GM21447 (cell line): ENCODE results near the gene ADA.
"Not testable (repeated sequence)": the region's sequence is repeated elsewhere in the genome, so short reads cannot be mapped to it uniquely, and the experiment has no call there.

ENCODE experiments used
- ATAC-seq: cut with Tn5 transposase; IDR thresholded peaks from one replicate; pipeline ENCODE4 v1.9.1; 2021; ENCODE audit not compliant: unreplicated experiment

Gene ADA

GRCh38 chr20:44678990-44679611, 27.6 kb upstream of the ADA start:
- no peak for ATAC-seq

GRCh38 chr20:44678242-44678641, 26.7 kb upstream of the ADA start:
- no peak for ATAC-seq

GRCh38 chr20:44672318-44672902, 20.9 kb upstream of the ADA start:
- ATAC-seq: not testable (repeated sequence)

DNA sequence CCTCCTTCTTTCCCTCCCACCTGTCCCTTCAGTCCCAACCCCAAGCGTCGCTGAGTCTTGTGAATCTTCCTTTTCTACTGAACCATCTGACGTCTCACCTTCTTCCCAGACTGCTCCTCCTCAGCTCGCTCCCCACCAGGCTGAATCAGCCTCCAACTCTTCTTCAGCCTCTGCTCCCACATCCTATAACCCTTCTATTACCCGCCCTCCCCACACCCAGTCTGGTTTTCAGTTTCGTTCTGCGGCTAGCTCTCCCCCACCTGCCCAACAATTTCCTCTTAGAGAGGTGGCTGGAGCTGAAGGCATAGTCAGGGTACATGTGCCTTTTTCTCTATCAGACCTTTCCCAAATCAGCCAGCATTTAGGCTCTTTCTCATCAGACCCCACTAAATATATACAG, 20.0 kb upstream of the ADA start:
- ATAC-seq: not testable (repeated sequence)

GRCh38 chr20:44670851-44671250, 19.4 kb upstream of the ADA start:
- ATAC-seq: not testable (repeated sequence)

DNA sequence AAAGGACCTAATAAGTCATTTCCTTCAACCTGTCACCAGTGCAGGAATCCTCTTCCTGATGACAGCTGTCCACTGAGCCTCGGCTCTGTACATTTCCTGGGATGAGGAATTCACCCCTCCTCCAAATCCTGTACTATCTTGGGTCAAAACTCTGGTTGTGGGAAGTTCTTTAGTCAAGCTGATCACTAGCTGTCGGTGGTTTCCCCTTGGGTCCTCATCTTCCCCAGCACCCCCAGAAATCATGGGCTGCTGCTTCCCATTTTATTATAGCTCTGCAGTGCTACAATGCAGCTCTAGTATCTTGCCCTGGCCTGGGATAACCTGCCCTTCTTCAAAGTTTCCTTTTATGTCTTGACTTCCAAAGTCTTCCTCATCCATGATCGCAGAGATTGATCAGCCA, 14.6 kb upstream of the ADA start:
- no peak for ATAC-seq

- ATAC-seq: no peak
Observed at GRCh38 chr20:44664131-44664530, 12.6 kb upstream of the ADA start.

DNA sequence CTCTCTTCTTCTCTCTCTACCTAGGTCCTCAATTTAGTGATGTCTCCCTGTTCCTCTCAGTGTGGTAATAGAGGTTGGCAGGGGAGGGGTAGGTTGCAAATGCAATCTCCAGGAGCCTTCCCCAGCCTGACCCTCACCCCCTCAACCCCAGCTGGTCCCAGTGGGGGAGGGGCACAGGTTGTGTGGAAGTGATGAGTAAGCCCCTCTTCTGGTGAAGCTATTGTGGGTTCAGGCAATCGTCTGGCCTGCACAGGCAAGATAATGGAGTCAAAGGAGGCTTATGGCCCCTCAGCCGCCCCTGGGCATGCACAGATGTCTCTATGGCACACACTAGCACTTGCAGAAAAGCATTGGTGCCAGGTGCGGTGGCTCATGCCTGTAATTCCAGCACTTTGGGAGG, 10.8 kb upstream of the ADA start:
- ATAC-seq: no peak

- ATAC-seq: no peak
Observed at GRCh38 chr20:44660581-44660980, 9.1 kb upstream of the ADA start.

DNA sequence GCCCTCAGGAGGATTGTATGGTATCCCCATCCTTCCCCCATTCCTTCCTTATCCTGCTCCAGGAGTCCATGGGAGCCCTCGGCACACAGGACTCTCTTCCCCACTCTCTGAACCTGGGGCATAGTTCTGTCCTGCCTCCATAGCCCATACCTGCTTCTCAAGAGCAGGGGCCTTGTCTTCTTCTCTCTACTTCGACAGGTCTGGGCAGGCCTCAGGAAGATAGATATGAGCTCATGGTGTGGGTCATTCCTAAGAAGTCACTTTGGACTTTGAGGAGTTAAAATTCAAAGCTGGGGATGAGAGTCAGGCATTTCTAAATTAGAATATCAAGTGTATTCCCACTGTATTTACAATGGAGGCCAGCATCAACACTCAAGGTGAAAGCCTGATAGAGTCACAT, 8.4 kb upstream of the ADA start:
- ATAC-seq: no peak

GRCh38 chr20:44658810-44659209, 7.3 kb upstream of the ADA start:
- ATAC-seq: no peak

DNA sequence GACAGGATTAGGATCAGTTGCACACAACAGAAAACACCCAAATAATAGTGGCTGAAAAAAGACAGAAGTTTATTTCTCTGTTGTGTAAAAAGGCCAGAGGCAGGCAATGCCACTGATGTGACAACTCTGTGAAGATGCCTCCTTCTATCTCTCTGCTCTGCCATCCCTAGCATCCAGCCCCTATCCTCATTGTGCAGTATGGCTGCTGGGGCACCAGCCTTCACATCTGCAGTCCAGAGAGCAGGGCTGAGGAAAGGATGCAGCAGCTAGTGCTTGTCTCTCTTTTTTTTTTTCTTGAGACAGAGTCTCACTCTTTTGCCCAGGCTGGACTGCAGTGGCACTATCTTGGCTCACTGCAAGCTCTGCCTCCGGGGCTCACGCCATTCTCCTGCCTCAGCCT, 6.4 kb upstream of the ADA start:
- no peak for ATAC-seq

GRCh38 chr20:44656448-44656847, 4.9 kb upstream of the ADA start:
- ATAC-seq: no peak

GRCh38 chr20:44654210-44654609, 2.7 kb upstream of the ADA start:
- not testable (repeated sequence) for ATAC-seq

DNA sequence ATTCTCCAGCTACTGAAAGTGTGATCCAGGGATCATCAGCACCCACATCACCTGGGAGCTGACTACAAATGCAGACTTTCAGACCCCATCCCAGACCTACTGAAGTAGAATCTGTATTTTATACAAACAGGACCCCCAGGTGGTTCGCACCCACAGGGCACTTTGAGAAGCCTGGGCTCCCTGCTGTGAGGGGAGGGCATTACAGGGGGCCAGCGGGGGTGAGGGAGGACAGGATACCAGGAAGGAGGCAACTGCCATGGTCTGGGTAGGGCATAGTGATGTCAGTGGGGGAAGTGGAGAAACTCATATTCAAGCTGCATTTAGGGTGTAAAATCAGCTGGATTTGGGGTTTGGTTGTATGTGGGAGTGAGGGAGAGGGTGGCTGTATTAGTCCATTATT, 2.0 kb upstream of the ADA start:
- ATAC-seq: no peak

DNA sequence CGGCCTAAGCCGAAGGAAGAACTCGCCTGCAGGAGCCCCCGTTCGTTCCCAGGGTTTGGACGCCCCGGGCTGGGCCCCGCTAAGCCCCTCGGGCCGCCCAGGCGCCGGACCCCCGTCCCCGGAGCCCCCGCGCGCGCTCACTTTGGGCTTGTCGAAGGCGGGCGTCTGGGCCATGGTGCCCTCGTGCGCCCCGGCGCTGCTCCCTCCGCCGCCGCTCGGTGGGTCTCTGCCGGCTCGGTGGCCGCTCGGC, 140 bp downstream of the ADA start:
- ATAC-seq: no peak

- no peak for ATAC-seq
Observed at GRCh38 chr20:44650771-44651433, 597 bp downstream of the ADA start.

GRCh38 chr20:44649976-44650375, 1.5 kb downstream of the ADA start:
- no peak for ATAC-seq

DNA sequence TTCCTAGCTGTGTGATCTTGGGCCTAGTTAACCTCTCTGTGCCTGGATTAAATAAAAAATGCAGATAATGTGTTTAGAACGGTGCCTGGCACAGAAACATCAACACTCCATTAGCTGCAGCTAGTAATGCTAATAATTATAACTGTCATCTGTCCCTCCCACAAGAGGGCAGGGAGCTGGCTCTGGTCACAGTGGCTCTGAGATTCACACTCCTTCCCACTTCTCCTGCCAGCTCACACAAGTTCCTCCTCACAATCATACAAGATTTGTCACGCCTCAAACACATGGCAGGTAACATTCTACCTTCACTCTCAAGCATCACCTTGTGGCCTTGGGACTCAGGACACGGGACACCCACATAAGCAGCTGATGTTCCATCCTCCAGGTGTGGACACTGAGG, 2.4 kb downstream of the ADA start:
- ATAC-seq: no peak

GRCh38 chr20:44648579-44648978, 2.9 kb downstream of the ADA start:
- no peak for ATAC-seq

DNA sequence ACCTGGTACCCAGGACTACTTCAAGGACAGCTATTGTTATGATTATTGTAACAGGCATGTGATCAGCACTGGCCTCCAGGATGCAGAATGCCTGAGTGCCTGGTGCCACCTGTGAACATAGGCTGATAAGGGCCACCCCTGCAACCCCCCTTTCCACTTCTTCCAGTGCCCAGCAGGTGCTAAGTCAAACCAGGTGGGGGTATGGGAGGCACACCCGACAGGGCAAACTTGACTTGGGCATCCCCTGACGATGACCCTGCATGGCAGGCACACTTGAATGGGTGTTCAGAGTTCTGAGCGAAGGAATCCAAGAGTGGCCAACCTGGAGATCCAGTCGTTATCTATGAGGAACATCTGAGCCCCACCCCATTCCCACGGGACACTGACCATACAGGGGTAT, 3.4 kb downstream of the ADA start:
- ATAC-seq: no peak

- ATAC-seq: peak; percentile 53
Observed at GRCh38 chr20:44646641-44647274, 4.7 kb downstream of the ADA start.
